ENCODE measurements around the gene AKT1. TPM values are rescaled to one million over a fixed set of nuclear protein-coding genes. Genes with fewer than 3 reads are reported as not detected.
A peak's percentile ranks its signal among the peaks of the same experiment; 100 is the strongest.

AKT1 gene
- total and polyA plus RNA-seq, 4 donors: 30.6 to 192 (median 58.7) TPM

DNA sequence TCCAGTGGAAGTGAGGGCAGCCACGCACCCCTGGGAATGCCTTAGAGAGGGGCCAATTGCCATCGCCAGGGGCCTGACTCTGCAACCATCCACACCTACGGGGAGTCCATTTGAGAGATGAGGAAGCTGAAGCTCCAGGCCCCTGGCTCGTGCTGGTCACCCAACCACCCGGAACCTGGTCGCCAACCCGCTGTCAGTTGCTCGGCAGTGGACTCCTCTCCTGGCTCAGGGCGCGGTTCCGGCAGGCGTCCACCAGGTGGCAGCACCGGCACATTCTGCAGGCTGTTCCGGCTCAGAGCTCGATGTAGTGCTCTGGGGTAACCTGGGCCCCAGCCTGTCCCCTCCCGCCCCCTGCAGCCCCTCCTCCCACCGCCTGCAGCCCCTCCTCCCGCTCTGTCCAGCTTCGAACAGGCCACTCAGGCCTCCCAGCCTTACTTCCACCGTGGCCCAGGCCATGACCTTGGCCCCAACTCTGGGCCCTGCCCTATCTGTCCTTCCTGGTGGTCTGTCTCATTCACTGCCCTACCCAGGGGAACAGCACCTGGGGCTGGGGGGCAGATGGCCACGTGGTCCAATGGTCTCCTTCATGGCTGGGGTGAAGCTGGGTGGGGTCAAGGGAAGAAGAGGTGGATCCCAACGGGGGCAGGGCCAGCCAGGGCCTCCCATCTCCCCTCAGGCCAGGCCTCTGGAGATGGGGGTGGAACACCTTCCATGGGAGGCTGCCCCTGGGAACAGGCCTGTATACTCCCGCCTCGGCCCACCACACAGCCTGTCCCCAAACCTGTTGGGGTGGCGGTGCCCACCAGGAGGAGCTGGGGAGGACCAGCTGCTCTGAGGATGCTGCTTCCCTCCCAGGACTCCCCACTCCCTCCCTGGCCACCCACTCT lies 26.9 kb downstream of the AKT1 start (continued):
- TF ChIP-seq, protein P1, sequence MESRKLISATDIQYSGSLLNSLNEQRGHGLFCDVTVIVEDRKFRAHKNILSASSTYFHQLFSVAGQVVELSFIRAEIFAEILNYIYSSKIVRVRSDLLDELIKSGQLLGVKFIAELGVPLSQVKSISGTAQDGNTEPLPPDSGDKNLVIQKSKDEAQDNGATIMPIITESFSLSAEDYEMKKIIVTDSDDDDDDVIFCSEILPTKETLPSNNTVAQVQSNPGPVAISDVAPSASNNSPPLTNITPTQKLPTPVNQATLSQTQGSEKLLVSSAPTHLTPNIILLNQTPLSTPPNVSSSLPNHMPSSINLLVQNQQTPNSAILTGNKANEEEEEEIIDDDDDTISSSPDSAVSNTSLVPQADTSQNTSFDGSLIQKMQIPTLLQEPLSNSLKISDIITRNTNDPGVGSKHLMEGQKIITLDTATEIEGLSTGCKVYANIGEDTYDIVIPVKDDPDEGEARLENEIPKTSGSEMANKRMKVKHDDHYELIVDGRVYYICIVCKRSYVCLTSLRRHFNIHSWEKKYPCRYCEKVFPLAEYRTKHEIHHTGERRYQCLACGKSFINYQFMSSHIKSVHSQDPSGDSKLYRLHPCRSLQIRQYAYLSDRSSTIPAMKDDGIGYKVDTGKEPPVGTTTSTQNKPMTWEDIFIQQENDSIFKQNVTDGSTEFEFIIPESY (IDR thresholded peaks at IDR 0.05): no peak

DNA sequence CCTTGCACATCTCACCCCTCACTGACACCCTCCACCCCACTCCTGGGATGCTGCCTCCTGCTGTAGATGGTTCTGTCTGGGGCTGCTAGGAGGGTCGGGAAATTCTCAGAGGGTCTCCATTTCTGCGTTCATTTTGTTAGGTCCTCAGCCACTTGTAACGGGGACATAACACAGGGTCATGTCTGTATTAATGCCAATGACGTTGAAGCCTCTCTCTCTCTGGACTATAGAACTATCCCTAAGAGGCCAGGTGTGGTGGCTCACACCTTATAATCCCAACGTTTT lies 28.0 kb downstream of the AKT1 start:
- peak overlapping the region; percentile 44 to 79 for H3K27ac ChIP-seq (ENCODE audit: low read depth in 1 of 2, low read length in 2 of 2)
- 52% methylated on average over 5 of the region's 5 CpGs for WGBS
- H3K4me1 ChIP-seq (ENCODE audit: control insufficient read depth in 4 of 4, insufficient read depth in 4 of 4, low read length in 3 of 4): peaks cover 5 to 34% (median 18%) of the 10 kb centered on the region in 4 donors
- no peak for DNase-seq (ENCODE audit: low spot score)
- TF ChIP-seq, protein P2, sequence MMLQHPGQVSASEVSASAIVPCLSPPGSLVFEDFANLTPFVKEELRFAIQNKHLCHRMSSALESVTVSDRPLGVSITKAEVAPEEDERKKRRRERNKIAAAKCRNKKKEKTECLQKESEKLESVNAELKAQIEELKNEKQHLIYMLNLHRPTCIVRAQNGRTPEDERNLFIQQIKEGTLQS (IDR thresholded peaks at IDR 0.05): no peak
- TF ChIP-seq SP1 (IDR thresholded peaks at IDR 0.05) (no peak), RAD21 (IDR thresholded peaks at IDR 0.05) (no peak), RXRA (IDR thresholded peaks at IDR 0.05) (no peak), YY1 (IDR thresholded peaks at IDR 0.05) (no peak), NR2F2 (IDR thresholded peaks at IDR 0.05) (no peak), EGR1 (IDR thresholded peaks at IDR 0.05; ENCODE audit: low read depth in 2 of 2) (no peak), HNF4G (IDR thresholded peaks at IDR 0.05) (no peak), GABPA (IDR thresholded peaks at IDR 0.05 in 1 of 2, conservative IDR thresholded peaks at IDR 0.05 in 1 of 2) (no peak), JUND (IDR thresholded peaks at IDR 0.05) (no peak), FOXA2 (IDR thresholded peaks at IDR 0.05) (no peak), TAF1 (conservative IDR thresholded peaks at IDR 0.05) (no peak), FOXA1 (IDR thresholded peaks at IDR 0.05) (no peak), HNF4A (conservative IDR thresholded peaks at IDR 0.05) (no peak)
- TF ChIP-seq, protein P3, sequence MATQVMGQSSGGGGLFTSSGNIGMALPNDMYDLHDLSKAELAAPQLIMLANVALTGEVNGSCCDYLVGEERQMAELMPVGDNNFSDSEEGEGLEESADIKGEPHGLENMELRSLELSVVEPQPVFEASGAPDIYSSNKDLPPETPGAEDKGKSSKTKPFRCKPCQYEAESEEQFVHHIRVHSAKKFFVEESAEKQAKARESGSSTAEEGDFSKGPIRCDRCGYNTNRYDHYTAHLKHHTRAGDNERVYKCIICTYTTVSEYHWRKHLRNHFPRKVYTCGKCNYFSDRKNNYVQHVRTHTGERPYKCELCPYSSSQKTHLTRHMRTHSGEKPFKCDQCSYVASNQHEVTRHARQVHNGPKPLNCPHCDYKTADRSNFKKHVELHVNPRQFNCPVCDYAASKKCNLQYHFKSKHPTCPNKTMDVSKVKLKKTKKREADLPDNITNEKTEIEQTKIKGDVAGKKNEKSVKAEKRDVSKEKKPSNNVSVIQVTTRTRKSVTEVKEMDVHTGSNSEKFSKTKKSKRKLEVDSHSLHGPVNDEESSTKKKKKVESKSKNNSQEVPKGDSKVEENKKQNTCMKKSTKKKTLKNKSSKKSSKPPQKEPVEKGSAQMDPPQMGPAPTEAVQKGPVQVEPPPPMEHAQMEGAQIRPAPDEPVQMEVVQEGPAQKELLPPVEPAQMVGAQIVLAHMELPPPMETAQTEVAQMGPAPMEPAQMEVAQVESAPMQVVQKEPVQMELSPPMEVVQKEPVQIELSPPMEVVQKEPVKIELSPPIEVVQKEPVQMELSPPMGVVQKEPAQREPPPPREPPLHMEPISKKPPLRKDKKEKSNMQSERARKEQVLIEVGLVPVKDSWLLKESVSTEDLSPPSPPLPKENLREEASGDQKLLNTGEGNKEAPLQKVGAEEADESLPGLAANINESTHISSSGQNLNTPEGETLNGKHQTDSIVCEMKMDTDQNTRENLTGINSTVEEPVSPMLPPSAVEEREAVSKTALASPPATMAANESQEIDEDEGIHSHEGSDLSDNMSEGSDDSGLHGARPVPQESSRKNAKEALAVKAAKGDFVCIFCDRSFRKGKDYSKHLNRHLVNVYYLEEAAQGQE (IDR thresholded peaks at IDR 0.05): no peak
- TF ChIP-seq, protein P4, sequence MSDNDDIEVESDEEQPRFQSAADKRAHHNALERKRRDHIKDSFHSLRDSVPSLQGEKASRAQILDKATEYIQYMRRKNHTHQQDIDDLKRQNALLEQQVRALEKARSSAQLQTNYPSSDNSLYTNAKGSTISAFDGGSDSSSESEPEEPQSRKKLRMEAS (IDR thresholded peaks at IDR 0.05): no peak
- TF ChIP-seq, protein P1 (IDR thresholded peaks at IDR 0.05): no peak
- TF ChIP-seq, protein P5, sequence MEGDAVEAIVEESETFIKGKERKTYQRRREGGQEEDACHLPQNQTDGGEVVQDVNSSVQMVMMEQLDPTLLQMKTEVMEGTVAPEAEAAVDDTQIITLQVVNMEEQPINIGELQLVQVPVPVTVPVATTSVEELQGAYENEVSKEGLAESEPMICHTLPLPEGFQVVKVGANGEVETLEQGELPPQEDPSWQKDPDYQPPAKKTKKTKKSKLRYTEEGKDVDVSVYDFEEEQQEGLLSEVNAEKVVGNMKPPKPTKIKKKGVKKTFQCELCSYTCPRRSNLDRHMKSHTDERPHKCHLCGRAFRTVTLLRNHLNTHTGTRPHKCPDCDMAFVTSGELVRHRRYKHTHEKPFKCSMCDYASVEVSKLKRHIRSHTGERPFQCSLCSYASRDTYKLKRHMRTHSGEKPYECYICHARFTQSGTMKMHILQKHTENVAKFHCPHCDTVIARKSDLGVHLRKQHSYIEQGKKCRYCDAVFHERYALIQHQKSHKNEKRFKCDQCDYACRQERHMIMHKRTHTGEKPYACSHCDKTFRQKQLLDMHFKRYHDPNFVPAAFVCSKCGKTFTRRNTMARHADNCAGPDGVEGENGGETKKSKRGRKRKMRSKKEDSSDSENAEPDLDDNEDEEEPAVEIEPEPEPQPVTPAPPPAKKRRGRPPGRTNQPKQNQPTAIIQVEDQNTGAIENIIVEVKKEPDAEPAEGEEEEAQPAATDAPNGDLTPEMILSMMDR (IDR thresholded peaks at IDR 0.05; ENCODE audit: low read depth, low read length, missing input control): no peak
- no peaks in the 10 kb centered on the region for H3K27me3 ChIP-seq (ENCODE audit: control insufficient read depth in 4 of 4, insufficient read depth in 4 of 4, low read length in 3 of 4)
- H3K4me3 ChIP-seq (ENCODE audit: low read depth in 1 of 3, low read length in 3 of 3): peak overlapping the region in 1 of 3 donors; percentile 48
- H3K9me3 ChIP-seq (ENCODE audit: control insufficient read depth in 4 of 4, low read length in 3 of 4): no peaks in the 10 kb centered on the region
- peak overlapping the region in 1 of 2 donors; percentile 94 for H3K9ac ChIP-seq (ENCODE audit: low read depth in 1 of 2, low read length in 2 of 2)
- H3K36me3 ChIP-seq (ENCODE audit: control insufficient read depth in 4 of 4, insufficient read depth in 3 of 4, low read depth in 1 of 4, low read length in 3 of 4): peaks cover 7 to 18% (median 16%) of the 10 kb centered on the region in 4 donors

Data from liver (tissue), 9 donors.